Stimulated activated CD4-positive, alpha-beta T cell treated with anti-CD3 and anti-CD28 coated beads, Interleukin-15, amount 100 ng/mL, for 1 hour (primary cell): ENCODE data around the gene CDC42EP1.
"Not testable (repeated sequence)": the region's sequence is repeated elsewhere in the genome, so short reads cannot be mapped to it uniquely, and the experiment has no call there.

Experiments
- DNase-seq, 2 donors: peaks; one replicate each; pipeline ENCODE4 v3.0.0-alpha.2; 2020; ENCODE audit warnings: low read depth in 1 of 2, low spot score in 1 of 2

Gene CDC42EP1

DNA sequence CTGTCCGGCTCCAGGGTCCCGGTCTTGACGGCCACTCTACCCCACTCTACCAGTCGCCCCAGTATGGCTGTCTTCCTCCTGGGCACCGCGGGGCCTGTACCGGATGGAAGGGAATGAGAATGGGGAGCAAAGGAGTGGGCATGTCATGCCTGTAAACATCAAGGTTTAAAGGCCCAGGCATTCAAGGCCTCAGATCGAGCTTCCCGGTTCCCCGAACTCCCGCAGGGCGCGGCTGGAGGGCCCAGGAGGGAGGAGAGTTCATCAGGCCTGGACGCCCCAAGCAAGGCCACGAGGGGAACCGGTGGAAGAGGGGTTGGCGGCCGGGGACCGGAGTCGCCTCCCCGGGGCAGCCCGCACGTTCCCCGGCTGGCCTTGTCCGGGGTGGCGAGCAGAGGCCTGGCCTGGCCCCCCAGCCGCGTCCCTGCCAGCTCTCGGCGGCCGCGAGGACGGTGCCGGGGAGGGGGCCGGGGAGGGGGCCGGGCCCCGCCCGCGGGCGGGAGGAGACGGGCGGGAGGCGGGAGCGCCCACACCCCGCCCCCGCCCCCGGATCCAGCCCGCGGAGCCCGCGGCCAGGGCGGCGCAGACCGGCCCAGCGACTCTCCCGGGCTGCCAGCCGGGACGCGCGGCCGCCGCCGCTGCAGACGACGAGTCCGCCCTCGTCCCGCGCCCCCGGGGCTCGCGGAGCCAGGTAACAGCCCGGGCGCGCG is at the start of gene CDC42EP1:
CDC42EP1 (plus strand) TSS at position 580 of the 707 bp plus-strand sequence. CDS start 5,870 bp downstream, outside the sequence.
- DNase-seq: no peak

DNA sequence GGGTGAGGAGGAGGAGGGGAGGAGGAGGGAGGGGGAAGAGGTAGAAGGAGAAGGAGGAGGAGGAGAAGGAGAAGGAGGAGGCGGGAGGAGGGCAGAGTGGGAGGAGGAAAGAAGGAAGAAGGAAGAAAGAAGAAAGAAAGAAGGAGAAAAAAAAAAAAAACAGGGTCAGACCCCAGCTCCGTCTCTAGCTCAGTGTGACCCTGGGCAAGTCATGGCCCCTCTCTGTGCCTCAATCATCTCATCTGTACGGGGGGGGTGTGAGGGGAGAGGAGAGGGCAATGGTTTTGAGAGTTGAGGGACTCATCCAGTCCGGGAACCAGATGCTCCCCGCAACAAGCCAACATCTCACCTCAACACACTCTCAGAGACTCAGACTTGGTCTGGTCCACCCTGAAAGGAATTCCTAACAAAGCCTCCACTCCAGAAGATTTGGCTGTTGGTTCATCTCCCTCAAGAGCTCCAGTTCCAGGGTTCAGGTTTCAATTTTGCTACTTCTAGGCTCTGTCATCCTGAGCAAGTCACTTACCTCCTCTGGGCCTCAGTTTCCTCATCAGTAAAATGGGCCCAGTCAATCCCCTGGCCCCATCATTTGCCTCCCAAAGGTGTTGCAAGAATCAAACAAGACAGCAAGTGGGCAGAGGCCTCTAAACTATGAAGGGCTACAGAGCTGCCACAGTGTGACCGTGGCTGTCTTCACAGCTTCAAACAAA is 48.7 kb upstream of the CDC42EP1 start:
- no peak for DNase-seq

- no peak for DNase-seq
Observed at GRCh38 chr22:37514526-37515051, 45.7 kb upstream of the CDC42EP1 start.

- no peak for DNase-seq
Observed at GRCh38 chr22:37515901-37516300, 44.4 kb upstream of the CDC42EP1 start.

DNA sequence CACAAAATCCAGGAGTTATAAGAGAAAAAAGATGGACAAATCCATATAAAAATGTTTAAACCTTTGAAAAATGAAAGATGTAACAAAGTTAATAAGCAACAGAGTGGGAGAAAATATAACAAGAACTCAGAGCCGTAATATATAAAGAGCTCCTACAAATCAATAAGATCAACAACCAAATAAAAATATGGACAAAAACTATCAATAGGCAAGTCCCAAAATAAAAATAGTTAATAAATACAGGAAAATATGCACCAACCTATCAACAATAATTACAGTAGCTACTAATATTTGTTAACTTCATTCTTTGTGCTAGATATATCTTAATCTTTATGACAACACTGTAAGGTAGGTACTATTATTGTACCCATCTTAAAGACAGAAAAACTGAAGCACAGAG is 43.8 kb upstream of the CDC42EP1 start:
- DNase-seq: no peak

GRCh38 chr22:37517826-37518450 is 42.3 kb upstream of the CDC42EP1 start:
- no peak for DNase-seq

- DNase-seq: no peak
Observed at GRCh38 chr22:37518509-37519267, 41.6 kb upstream of the CDC42EP1 start.

- DNase-seq: no peak
Observed at GRCh38 chr22:37519268-37520195, 40.7 kb upstream of the CDC42EP1 start, which contains the start of gene CARD10. CARD10 (minus strand) TSS chr22:37519415; CDS start chr22:37519200, 215 bp downstream.

- no peak for DNase-seq
Observed at GRCh38 chr22:37520776-37521191, 39.5 kb upstream of the CDC42EP1 start.

DNA sequence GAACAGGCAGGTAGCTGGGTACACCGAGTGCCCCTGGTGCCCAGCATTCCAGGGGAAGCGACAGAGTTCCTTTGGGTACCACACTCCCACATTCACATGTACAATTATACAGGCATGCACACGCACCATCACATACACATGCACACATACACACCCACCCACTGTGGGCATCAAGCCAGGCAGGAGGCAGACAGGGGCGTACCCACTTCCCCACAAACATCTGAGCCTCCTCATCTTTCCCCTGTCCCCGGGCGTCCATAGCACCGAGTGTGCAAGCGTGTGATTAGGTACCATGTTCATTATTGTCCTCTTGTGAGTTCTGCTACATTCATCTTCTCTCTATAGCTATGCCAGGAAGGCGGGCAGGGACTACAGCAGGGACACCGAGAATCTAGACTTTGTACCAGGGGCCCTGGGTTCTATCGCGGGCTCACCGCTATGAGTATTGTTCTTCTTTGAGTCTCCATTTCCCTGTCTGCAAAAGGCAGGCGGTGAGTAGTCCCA is 39.0 kb upstream of the CDC42EP1 start:
- no peak for DNase-seq

- no peak for DNase-seq
Observed at GRCh38 chr22:37522482-37522881, 37.8 kb upstream of the CDC42EP1 start.

- no peak for DNase-seq
Observed at GRCh38 chr22:37525073-37525745, 35.1 kb upstream of the CDC42EP1 start.

DNA sequence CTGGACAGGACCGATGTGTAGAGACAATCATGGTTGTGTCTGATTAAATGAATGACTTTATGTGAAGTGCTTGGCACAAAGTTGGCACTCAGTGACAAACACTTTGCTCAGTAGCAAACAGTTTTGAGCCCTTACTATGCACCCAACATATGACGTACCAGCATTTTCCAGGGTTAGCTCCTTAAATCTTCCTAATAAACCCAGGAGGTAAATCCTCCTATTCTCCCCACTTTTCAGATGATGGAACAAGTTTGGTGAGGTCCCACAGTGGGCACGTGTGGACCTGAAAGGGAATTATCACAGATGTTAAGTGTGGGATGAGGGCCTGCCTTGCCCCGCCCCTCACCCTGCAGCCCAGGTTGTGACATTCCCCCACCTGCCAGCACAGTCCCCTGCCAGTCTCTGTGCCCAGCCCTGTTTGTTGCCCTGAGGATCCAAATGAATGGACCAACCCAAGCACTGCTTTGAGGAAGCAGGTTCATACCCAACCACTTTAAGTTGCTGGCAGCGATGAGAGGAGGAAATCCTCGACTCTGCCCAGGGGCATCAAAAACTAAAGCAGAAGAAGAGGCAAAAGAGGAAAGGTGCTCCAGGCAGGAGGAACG is 34.4 kb upstream of the CDC42EP1 start:
- no peak for DNase-seq

DNA sequence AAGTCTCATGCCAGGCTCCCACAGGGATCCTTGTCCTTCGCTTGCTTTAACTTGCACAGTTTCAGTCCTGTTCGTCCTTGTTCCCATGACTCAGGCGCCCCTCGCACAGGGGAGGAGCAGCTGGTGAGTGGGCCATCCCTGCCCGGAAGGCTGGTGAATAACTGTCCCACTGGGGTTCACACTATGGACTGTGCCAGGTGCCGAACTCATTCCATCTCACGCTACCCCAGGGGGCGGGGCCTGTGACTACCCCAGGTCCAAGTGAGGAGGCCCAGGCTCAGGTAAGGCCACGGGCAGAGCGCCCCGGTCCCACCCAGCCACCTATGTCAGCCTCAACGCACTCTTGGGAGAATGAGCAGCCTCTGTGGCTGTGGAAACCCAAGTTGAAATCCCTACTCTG is 33.9 kb upstream of the CDC42EP1 start:
- no peak for DNase-seq

- not testable (repeated sequence) for DNase-seq
Observed at GRCh38 chr22:37527081-37527752, 33.1 kb upstream of the CDC42EP1 start.

GRCh38 chr22:37527952-37528351 is 32.3 kb upstream of the CDC42EP1 start:
- DNase-seq: not testable (repeated sequence)

- DNase-seq: no peak
Observed at GRCh38 chr22:37529652-37530345, 30.5 kb upstream of the CDC42EP1 start.

DNA sequence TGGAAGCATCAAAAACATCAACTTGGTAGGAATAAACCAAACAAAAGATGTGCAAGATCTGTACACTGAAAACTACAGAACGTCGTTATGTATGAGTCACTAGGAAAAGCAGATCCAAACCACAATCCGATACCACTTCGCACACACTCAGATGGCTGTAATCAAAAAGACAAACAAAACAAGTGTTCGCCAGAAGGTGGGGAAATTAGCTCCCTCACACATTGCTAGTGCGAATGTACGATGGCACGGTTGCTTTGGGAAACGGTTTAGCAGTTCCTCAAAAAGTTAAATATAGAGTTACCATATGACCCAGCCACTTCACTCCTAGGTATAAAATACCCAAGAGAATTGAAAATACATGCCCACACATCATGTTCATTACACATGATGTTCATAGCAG is 26.3 kb upstream of the CDC42EP1 start:
- DNase-seq: no peak
